GM10248 (cell line): ENCODE data around the gene URB2.
"Not testable (repeated sequence)": the region's sequence is repeated elsewhere in the genome, so short reads cannot be mapped to it uniquely, and the experiment has no call there.

ENCODE experiments used
- CTCF ChIA-PET: fragments of 300-600 bp; sonication (Branson Sonifier 250); formaldehyde crosslinking; extraction: SDS; loops from one replicate; lab custom pipeline; 2021; ENCODE audit warnings: antibody characterized with exemption; lab: Yijun Ruan, JAX
- POLR2A ChIA-PET: fragments of 350-650 bp; sonication (Branson Sonifier 250); formaldehyde crosslinking; extraction: SDS; loops from one replicate; lab custom pipeline; 2020; ENCODE audit warnings: antibody characterized with exemption; lab: Yijun Ruan, JAX
- DNase-seq: peaks from one replicate; pipeline ENCODE4 v3.0.0; 2012; ENCODE audit errors: extremely low spot score
- CTCF ChIP-seq: IDR thresholded peaks from 2 replicates; pipeline ENCODE4 v1.5.1; 2012; ENCODE audit warnings: mild to moderate bottlenecking, low read depth; ENCODE audit errors: extremely low read depth, missing control alignments, control extremely low read depth

The URB2 gene

GRCh38 chr1:229582715-229583114, 43.3 kb upstream of the URB2 start:
- no peak for TF ChIP-seq CTCF
- no peak for DNase-seq
- CTCF ChIA-PET = interaction anchor here (0.8 to 1.9 kb wide), 3 partner anchors 14 to 31 kb away, joined by 3 to 5 read pairs (median 5); partner anchors contain the start of gene ABCB10
- POLR2A ChIA-PET = no interaction called here

- CTCF ChIA-PET = interaction anchor here (1.8 kb wide), 1 partner anchor 26 kb away, joined by 4 read pairs; no protein-coding TSS in a partner anchor
- DNase-seq = no peak
- TF ChIP-seq CTCF = no peak
- POLR2A ChIA-PET = no interaction called here
Measured at GRCh38 chr1:229585338-229585737, 40.7 kb upstream of the URB2 start.

GRCh38 chr1:229590119-229590518, 35.9 kb upstream of the URB2 start:
- CTCF ChIA-PET = interaction anchor here (1.3 to 1.7 kb wide), 2 partner anchors 11 to 27 kb away, joined by 3 read pairs; no protein-coding TSS in a partner anchor
- no peak for TF ChIP-seq CTCF
- no peak for DNase-seq
- POLR2A ChIA-PET = no interaction called here

- POLR2A ChIA-PET = no interaction called here
- no peak for TF ChIP-seq CTCF
- CTCF ChIA-PET = no interaction called here
- DNase-seq = no peak
Measured at GRCh38 chr1:229593800-229594199, 32.2 kb upstream of the URB2 start.

- TF ChIP-seq CTCF = no peak
- POLR2A ChIA-PET = no interaction called here
- CTCF ChIA-PET = no interaction called here
- no peak for DNase-seq
Measured at GRCh38 chr1:229594227-229595008, 31.6 kb upstream of the URB2 start.

GRCh38 chr1:229595876-229596275, 30.2 kb upstream of the URB2 start:
- DNase-seq, POLR2A ChIA-PET: not testable (repeated sequence)
- CTCF ChIA-PET = interaction anchor here (1.6 to 2.6 kb wide), 2 partner anchors 17 to 37 kb away, joined by 6 read pairs; partner anchors contain the start of gene ABCB10
